DOHH2 (cell line): ENCODE data around the gene PUM2.

Source experiments
- EZH2phosphoT487 ChIP-seq: fragments of 200-600 bp; sonication (generic); IDR thresholded peaks from 2 replicates; pipeline ENCODE4 v1.6.1; 2017; ENCODE audit warnings: borderline replicate concordance, mild to moderate bottlenecking, antibody characterized with exemption, low read length, moderate library complexity, mixed read lengths
- TF ChIP-seq, protein P1 (sequence below): fragments of 200-600 bp; sonication (generic); IDR thresholded peaks from one replicate; pipeline ENCODE4 v1.5.1; 2014; ENCODE audit warnings: antibody characterized with exemption, mild to moderate bottlenecking, low read depth, low read length; ENCODE audit not compliant: poor library complexity, severe bottlenecking

DNA sequence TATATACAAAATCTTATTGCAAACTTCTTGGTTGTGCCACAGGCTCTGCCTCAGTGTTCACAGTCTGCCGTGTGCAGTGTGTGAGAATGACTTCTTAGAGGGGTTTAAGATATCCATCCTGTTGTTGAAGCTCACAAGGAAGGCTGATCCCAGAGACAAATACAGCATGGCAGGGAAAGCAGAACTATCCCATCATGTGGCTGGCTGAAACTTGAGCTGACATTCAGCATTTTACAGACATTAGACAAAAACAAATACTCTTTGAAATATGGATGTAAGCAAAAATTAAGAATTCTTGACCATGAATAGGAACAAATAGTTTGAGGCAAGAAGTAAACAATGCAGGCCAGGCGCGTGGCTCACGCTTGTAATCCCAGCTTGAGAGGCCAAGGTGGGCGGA, 12.9 kb upstream of the PUM2 start:
- TF ChIP-seq, protein P1, sequence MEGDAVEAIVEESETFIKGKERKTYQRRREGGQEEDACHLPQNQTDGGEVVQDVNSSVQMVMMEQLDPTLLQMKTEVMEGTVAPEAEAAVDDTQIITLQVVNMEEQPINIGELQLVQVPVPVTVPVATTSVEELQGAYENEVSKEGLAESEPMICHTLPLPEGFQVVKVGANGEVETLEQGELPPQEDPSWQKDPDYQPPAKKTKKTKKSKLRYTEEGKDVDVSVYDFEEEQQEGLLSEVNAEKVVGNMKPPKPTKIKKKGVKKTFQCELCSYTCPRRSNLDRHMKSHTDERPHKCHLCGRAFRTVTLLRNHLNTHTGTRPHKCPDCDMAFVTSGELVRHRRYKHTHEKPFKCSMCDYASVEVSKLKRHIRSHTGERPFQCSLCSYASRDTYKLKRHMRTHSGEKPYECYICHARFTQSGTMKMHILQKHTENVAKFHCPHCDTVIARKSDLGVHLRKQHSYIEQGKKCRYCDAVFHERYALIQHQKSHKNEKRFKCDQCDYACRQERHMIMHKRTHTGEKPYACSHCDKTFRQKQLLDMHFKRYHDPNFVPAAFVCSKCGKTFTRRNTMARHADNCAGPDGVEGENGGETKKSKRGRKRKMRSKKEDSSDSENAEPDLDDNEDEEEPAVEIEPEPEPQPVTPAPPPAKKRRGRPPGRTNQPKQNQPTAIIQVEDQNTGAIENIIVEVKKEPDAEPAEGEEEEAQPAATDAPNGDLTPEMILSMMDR = no peak
- TF ChIP-seq EZH2phosphoT487 = no peak
